Heart right ventricle (tissue), 16 donors: ENCODE results near the gene TSC2. TPM values are rescaled to one million over a fixed set of nuclear protein-coding genes. Genes with fewer than 3 reads are reported as not detected.

Experiments used
- ATAC-seq, 8 donors: fragments of 200-7000 bp; cut with Tn5 transposase; one replicate each; pipeline ENCODE4 v1.9.1; 2020; ENCODE audit warnings: mild to moderate bottlenecking in 8 of 8, moderate library complexity in 8 of 8, moderate number of reproducible peaks in 1 of 8
- DNase-seq, 2 donors: peaks; one replicate each; pipeline ENCODE4 v3.0.0-alpha.2; 2020
- H3K27ac ChIP-seq, 10 donors: fragments of 200-600 bp; sonication (generic) in 2 of 10; one replicate each; pipeline versions ENCODE4 v1.5.0 to v1.8.0; 2020 to 2022; ENCODE audit warnings: mild to moderate bottlenecking in 3 of 10
- H3K27me3 ChIP-seq, 7 donors: fragments of 200-600 bp; one replicate each; pipeline ENCODE4 v1.8.0; 2021 to 2022; ENCODE audit warnings: mild to moderate bottlenecking in 2 of 7
- H3K36me3 ChIP-seq, 9 donors: fragments of 200-600 bp; sonication (generic) in 1 of 9; one replicate each; pipeline versions ENCODE4 v1.5.0 to v1.8.0; 2020 to 2022; ENCODE audit warnings: mild to moderate bottlenecking in 2 of 9
- H3K4me1 ChIP-seq, 9 donors: fragments of 200-600 bp; sonication (generic) in 1 of 9; one replicate each; pipeline versions ENCODE4 v1.5.0 to v1.8.0; 2020 to 2022; ENCODE audit warnings: mild to moderate bottlenecking in 4 of 9
- H3K4me3 ChIP-seq, 10 donors: fragments of 200-600 bp; sonication (generic) in 2 of 10; one replicate each; pipeline versions ENCODE4 v1.5.0 to v1.8.0; 2020 to 2022; ENCODE audit warnings: mild to moderate bottlenecking in 7 of 10, moderate library complexity in 2 of 10
- H3K9me3 ChIP-seq, 11 donors: fragments of 200-600 bp in 10 of 11; sonication (generic) in 2 of 11; one replicate each; pipeline versions ENCODE4 v1.5.0 to v1.8.0; 2013 to 2022; ENCODE audit warnings: mild to moderate bottlenecking in 2 of 11, control low read depth in 1 of 11, moderate library complexity in 1 of 11
- CTCF ChIP-seq, 9 donors: fragments of 200-600 bp; sonication (generic) in 2 of 9; IDR thresholded peaks; one replicate each; pipeline versions ENCODE4 v1.5.0 to v1.8.0; 2021 to 2022; ENCODE audit warnings: antibody characterized with exemption in 9 of 9, mild to moderate bottlenecking in 5 of 9, moderate library complexity in 1 of 9
- WGBS, 2 donors: extraction: QIAGEN DNeasy Blood & Tissue Kit; methylation state at CpG; one replicate each; pipeline ENCODE4 v1.1.7; 2013; ENCODE audit warnings: inconsistent platforms in 1 of 2; 5-methylcytosine and 5-hydroxymethylcytosine counted together
- intact Hi-C, 10 donors: fragments of 100-400 bp; cut with DNase I; formaldehyde crosslinking; loops; one replicate each; pipeline versions ENCODE4 v1.11.1 to v1.14.2; 2022
- polyA plus RNA-seq, 2 donors: library from polyadenylated mRNA; stranded (reverse); fragments of 200-250 nt; gene quantifications; one replicate each; pipeline ENCODE4 v1.2.3, GENCODE V29; 2013
- total RNA-seq, 10 donors: library from RNA; stranded (reverse); fragmentation: NEBNext Ultra II Directional in 3 of 10; extraction: Animal tissue kit (Norgen Biotek cat#: 25700) in 3 of 10; gene quantifications; one replicate each; pipeline versions ENCODE4 v1.2.1 to v1.2.4, GENCODE V29; 2021 to 2023
- donor health status: Arrhythmogenic right ventricular cardiomyopathy.
- donor health status: ischemic (EF 13 %, LVEDD 7.1; RV severe dilation, severe dysfunction).
- donor health status: healthy with polysubstance abuse.
- donor health status: DM: no; HTN: yes; CAD: no.
- donor health status: DM: no; HTN: no; CAD: no.
- donor health status: ischemic (EF 25% LVEDD 6.9; RV normal size, moderate dysfunction).
- donor health status: ischemic (EF 25% LVEDD 5.7; RV mildly dilated, moderate dysfunction).
- donor health status: healthy.
- donor health status: DM: yes; HTN: yes; CAD: no.
- donor health status: Ischemic cardiomyopathy.
- donor health status: ischemic (EF 35%, LVEDD 5.7; RV mildly dilated, moderate dysfunction).
- donor health status: nonischemic (EF 11% LVEDD 7.7; RV severe dilation, severe dysfunction).
- donor health status: DM: yes; HTN: yes; CAD: no.
- donor health status: PGD.
- donor health status: ischemic (EF 29% LVEDD 5.4; RV normal size, mild dysfunction).
- donor health status: nonischemic (EF 23%, LVEDD 6.1; RV moderate dilation, normal function).

TSC2 gene
- total and polyA plus RNA-seq, 12 donors = 28.8 to 87.0 (median 71.5) TPM

- ATAC-seq = no peak
- Histone ChIP-seq H3K4me3 (no peak overlapping the region), H3K9me3 (no peaks in the 10 kb centered on the region), H3K4me1 (peaks cover 0 to 16% (median 0%) of the 10 kb centered on the region in 9 donors), H3K27me3 (no peaks in the 10 kb centered on the region), H3K36me3 (peaks cover 5 to 96% (median 68%) of the 10 kb centered on the region in 9 donors), H3K27ac (no peak overlapping the region)
- no peak for DNase-seq
- intact Hi-C loops = no loop called here
- WGBS, 2 donors = 96 to 97% methylated on average over 13 of the region's 13 CpGs
- TF ChIP-seq CTCF (IDR thresholded peaks at IDR 0.05) = no peak
These were observed 45.1 kb downstream of the TSC2 start for GRCh38 chr16:2092866-2093265.

GRCh38 chr16:2093793-2094192, 46.0 kb downstream of the TSC2 start:
- intact Hi-C loops = no loop called here
- TF ChIP-seq CTCF (IDR thresholded peaks at IDR 0.05) = no peak
- Histone ChIP-seq H3K4me3 (no peak overlapping the region), H3K36me3 (peaks cover 5 to 92% (median 60%) of the 10 kb centered on the region in 9 donors), H3K27ac (no peak overlapping the region), H3K27me3 (no peaks in the 10 kb centered on the region), H3K4me1 (peaks cover 0 to 16% (median 0%) of the 10 kb centered on the region in 9 donors), H3K9me3 (no peaks in the 10 kb centered on the region)
- ATAC-seq (no peak), DNase-seq (no peak)
- WGBS, 2 donors = 89 to 97% methylated on average over 15 of the region's 15 CpGs

GRCh38 chr16:2095315-2095853, 47.6 kb downstream of the TSC2 start:
- 95 to 97% methylated on average over 26 of the region's 26 CpGs for WGBS, 2 donors
- no peak overlapping the region for H3K27ac ChIP-seq

GRCh38 chr16:2095918-2096582, 48.3 kb downstream of the TSC2 start:
- Histone ChIP-seq H3K27me3 (no peaks in the 10 kb centered on the region), H3K4me1 (peaks cover 0 to 7% (median 0%) of the 10 kb centered on the region in 9 donors), H3K36me3 (peaks cover 0 to 94% (median 54%) of the 10 kb centered on the region in 9 donors), H3K27ac (no peak overlapping the region), H3K9me3 (no peaks in the 10 kb centered on the region), H3K4me3 (no peak overlapping the region)
- intact Hi-C loops = no loop called here
- TF ChIP-seq CTCF (IDR thresholded peaks at IDR 0.05) = no peak
- 97% methylated on average over 23 of the region's 23 CpGs for WGBS, 2 donors
- DNase-seq (no peak), ATAC-seq (no peak)

More at GRCh38 chr16:2095315-2095853, 47.6 kb downstream of the TSC2 start:
- Histone ChIP-seq H3K27me3 (no peaks in the 10 kb centered on the region), H3K4me3 (no peak overlapping the region), H3K36me3 (peaks cover under 1 to 92% (median 57%) of the 10 kb centered on the region in 9 donors), H3K9me3 (no peaks in the 10 kb centered on the region), H3K4me1 (peaks cover 0 to 12% (median 0%) of the 10 kb centered on the region in 9 donors)
- intact Hi-C loops = no loop called here
- no peak for ATAC-seq
- TF ChIP-seq CTCF (IDR thresholded peaks at IDR 0.05) = no peak
- no peak for DNase-seq
